Smooth muscle cell of the brain vasculature (primary cell): ENCODE data around the gene POLR2L.

Source experiments
- DNase-seq: peaks from one replicate; pipeline ENCODE4 v3.0.0-alpha.2; 2012; ENCODE audit warnings: low read depth, low spot score

Gene POLR2L

DNA sequence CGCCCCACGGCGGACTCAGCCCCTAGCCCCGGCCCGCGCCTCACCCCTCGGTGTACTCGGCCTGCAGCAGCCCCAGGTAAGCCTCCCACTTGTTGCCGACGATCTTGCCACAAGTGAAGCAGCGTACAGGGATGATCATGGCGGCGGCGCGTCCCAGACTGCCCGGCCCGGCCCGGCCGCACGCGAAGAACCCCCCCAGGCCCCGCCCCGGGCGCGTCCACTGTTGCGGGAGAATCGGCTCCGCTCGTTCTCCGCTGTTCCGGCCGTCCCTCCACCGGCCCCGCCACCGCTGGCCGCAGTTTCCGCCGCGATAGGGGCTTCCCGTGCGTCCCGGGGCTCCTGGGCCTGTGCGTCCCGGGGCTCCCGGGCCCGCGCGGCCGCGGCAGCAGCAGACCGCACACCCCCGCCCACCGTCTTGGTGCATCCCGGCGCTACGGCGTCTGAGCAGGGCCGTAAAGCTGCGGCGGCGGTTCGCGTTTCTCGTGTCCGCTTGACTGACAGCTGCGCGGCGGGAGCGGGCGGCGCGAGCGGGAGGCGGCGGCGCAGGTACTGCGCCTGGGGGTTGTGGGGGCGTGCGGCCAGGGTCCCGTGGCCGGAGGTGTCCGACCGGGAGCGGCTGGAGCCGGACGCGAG, at the start of gene POLR2L, which contains the start of gene TSPAN4:
TSS of gene POLR2L (minus strand) at position 160 of the 633 bp plus-strand sequence. CDS start at position 139, 21 bp downstream.
TSS of gene TSPAN4 (plus strand) at position 483 of the 633 bp plus-strand sequence. CDS start 7,453 bp downstream, outside the sequence.
- no peak for DNase-seq

DNA sequence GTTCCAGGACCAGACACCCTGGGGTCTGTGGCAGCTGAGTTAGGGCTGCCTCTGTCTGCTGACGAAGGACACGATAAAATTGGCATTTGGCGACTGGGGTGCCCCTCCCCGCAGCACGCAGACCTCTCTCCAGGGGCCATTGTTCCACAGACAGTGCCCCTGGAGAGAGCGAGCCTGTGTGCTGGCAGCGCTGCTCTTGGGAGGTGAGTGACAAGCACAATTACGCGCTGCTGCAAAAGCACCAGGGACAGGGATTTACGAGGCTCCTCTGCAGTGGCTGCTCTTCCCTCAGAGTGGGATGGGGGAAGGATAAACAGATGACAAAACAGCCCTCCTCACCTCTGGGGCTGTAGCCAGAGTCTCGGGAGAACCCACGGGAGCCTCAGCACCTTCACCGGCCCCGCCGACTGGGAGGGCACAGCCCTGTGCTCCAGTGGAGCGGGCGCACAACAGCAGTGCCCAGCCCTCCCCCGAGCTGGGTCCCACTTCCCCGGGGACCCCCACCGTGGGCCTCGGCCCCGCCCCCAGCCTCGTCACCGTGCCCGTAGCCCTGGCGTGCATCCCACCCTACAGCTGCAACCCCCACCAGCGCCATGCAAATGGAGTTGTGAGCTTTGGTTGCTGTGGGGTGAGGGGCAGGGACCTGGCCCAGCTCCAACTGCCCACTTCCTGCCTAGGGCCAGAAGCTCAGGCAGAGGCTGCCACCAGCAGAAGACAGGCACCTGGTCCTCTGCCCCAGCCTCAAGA, 48.6 kb upstream of the POLR2L start:
- no peak for DNase-seq

DNA sequence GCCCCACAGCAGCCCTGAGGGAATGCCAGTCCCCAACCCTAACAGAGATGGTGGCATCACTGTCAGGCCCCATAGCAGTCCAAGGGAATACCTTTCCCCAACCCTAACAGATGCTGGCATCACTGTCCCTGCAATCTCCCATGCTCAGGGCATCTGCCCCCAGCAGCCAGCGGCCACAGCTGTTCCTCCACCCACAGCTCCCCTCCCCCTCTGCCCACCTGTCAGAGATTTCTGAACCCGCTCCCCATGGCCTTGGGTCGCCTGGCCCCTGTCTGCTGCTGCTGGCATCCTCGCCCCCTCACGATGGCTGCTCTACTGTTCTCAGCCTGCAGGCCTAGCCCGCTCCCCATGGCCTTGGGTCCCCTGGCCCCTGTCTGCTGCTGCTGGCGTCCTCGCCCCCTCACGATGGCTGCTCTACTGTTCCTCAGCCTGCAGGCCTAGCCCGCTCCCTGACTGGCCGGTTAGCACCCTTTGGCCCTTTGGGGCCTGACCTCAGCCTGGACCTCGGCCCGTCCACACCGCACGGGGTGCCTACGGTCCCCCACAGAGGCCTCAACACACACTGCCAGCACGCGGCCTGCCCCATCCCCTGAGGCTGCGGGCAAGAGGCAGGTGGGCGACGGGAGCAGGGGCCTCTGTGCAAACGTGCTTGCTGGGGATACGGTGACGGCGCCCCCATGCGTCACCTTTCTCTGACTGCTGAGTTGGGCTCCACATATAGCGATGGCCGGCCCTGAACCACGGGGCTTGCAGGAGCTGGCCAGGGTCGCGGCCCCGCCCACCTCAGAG, 47.6 kb upstream of the POLR2L start:
- DNase-seq = no peak

DNA sequence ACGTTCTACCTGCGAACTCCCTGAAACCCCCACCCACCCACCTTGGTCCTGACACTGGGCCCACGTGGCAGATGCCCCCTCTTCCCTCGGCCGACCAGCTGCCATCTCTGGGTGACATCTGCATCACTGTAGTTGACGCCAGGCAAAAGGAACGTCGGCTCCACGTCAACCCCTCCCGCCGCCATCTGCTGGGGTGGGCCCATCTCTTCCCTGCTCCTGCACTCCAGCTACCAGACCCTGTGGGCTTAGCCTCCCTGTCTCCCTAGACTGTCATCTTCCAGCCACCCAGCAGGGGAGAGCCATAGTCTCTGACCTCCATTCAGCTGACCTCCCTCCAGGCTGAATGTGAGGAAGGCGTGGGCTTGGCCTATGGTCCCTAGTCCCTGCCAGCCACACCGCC, 46.9 kb upstream of the POLR2L start:
- no peak for DNase-seq

DNA sequence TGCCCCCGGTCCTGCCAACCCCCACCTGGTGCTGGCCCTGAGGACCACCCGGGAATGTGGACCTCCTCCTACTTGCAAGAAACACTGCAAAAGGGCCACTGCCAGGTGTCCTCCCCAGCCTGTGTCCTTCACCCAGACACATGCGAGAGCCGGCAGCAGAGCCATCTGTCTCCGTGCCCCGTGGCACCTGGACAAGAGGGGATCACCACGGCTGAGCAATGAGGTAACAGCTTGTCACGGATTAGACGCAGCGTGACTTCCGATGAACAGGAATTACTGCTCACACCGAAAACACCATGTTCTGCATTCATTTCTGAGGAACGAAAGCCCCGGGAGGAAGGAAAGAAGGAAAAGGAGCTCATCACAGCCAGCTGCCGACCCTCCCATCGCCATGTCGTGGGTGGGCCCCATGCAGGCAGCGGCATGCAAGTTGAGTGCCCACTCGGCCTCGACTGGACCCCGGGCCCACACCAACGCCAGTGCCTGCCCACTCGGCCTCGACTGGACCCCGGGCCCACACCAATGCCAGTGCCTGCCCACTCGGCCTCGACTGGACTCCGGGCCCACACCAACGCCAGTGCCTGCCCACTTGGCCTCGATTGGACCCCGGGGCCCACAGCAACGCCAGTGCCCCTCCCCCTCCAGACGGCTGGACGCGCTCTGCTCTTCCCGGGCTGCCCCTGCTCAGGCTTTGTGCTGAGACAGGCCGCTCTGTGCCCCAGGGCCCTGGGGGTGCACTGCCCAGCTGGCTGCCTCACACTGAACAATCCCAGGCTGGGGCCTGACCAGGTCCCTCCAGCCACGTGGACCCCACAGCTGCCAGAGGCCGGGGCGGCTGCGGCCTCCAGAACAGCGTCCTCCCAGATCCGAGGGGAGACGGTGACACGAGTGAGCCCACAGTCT, 46.2 kb upstream of the POLR2L start:
- DNase-seq = no peak

DNA sequence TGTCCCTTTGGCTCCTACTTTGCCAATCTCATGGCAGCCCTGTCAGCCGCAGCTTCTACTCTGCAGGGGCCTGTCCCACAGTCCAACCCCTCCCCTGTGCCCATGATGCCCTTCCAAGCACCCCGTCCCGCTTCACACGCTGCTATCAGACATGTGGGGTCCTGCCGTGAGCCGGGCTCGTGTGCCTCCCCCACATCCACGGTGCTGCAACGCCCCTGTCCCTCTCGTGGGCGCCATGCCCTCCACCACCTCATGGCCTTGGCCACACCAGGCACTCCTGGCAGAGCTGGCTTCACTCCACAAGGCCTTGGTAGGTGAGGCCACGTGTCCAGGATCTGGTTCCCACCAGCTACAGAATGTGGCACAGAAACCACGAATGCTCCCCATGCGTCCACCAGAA, 45.3 kb upstream of the POLR2L start:
- DNase-seq = no peak

DNA sequence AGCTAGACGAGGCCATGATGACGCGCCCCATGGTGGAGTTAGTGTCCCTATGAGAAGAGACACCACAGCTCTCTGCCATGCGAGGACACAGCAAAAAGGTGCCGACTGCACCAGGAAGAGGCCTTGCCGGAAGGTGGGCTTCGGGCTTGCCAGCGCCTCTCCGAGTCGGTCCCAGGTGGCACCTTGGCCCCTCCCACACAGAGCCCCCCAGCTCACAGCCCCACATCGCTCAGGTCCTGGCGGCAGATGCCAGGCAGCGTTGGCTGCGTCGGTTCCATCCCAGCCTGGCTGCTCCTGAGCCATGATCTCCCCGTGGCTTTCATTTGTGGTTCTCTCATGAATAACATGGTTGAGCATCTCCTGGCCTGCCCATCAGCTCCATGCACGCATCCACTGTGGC, 44.2 kb upstream of the POLR2L start:
- DNase-seq = no peak

DNA sequence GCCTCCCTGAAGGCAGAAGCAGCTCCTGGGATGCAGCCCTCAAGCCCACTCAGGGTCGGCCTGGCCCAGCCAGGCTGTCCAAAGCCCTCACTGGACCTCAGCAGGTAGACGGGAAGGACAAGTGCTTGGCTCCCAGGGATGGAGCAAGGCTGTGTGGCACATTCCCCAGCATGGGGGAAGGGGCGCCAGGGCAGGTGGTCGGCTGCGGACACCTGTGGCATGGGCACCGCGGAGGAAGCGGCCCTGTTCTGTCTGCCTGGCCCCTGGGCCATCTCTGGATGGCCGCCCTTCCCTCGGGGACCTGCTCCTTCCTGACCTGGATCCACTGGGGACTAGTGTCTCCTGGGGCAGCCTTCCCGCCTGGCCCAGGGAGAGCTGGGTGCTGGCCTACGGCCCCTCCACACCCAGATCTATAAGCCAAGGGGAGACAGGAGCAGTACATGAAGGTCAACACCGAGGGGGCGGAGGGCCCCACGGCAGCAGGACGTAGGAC, 42.3 kb upstream of the POLR2L start:
- DNase-seq = no peak

DNA sequence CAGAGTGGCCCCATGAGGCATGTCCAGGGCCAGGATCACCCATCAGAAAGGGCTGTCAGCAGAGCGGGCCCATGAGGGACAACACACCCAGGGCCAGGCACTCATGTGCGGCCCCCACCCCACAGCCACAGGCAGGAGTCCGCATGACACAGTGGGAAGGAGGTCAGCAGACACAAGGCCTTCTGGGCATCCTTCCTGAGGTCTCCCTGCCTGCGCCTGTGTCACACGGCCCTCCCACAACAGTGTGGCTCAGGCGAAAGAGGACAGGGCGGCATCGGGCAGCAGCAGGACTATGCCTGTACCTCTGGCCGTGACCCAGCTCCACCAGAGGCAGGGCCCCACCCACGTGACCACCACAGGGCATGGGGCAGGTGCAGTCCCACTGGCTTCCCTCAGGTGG, 41.2 kb upstream of the POLR2L start:
- DNase-seq = no peak

DNA sequence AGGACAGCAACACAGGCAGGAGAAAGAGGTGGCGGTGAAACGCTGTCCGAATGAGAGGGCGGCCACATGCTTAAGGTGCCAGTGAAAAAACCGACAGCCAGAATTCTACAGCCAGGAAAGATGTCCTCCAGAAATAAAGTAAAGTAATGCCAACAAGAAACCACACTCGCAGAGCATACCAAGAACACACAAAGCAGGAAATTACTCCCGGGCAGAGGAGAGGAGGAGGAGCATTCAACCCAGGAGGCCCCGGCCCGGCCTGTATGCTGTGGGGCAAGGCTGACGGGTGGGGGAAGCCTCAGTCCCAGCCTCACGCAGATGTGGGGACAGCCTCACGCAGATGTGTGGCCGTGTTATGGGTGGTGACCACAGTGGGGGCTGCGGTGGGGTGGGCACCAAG, 40.3 kb upstream of the POLR2L start:
- no peak for DNase-seq

DNA sequence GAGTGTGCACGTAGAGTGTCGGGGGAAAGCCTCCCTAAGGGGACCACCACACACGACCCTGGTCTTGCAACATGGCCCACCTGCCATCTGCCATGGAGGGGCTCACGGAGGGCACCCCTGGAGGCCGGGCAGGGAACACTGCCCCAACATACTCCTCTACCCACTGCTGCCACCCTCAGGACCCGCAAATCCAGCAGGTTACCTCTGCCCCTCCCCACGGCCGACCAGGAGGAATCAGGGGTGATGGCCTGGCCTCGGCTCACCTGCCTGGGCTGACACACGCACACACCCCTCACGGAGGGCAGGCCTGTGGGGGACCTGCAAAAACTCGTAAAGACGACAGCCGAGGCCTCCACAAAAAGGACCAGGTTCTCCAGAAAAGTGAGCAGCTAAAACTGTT, 38.1 kb upstream of the POLR2L start:
- no peak for DNase-seq

DNA sequence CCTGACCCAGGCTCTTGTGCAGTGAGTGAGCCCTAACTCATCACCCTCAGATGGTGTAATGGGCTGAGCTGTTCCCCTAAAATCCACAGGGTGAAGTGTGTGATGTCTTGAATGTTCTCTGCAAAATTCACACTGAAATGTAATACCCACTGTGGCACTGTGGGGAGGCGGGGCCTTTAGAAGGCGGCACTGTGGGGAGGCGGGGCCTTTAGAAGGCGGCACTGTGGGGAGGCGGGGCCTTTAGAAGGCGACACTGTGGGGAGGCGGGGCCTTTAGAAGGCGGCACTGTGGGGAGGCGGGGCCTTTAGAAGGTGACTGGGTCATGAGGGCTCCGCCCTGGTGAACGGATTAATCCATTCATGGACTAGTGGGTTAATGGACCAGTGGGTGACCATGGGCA, 35.2 kb upstream of the POLR2L start:
- no peak for DNase-seq

DNA sequence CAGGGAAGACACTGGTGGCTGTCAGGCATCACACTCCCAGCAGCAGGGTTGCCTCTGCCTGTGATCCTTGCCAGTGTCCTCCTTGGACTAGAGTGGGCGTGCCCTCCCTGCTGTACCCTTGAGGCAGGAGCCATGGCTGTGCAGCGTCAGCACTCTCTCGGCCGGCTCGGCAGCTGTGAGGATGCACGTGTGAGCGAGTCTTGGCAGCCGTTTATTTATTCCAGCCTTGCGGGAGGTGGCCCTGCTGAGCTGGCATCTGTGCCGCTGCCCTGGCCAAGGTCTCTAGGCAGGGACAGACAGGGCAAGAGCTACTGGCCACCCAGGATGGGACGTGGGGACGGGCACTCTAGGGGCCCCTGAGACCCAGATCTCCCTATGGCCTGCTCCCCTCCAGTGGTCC, 34.2 kb upstream of the POLR2L start:
- DNase-seq = peak; percentile 23

DNA sequence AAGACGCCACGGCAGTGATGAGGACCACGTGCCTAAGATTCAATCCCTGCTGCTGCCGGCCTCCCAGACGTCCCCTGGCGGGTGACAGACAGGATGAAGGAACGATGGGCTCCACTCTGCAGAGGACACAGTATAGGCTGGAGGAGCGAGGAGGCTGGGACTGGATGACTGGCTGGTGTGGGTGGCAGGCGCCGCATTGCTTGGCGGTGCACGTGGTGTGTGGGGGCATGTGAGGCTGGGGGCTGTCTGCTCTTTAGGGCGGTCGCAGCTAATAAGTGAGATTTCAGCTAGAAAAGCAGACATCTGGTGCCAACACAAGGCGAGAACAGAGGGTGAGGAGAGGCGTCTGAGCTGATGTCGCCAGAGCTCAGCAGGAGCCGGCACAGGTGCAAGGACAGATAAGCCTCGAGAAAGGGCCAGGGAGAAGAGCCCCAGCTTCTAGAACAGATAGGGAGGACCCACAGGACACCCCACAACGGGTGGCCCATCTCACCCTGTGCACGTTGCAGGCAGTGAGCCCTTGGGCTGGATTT, 33.5 kb upstream of the POLR2L start:
- DNase-seq = no peak

DNA sequence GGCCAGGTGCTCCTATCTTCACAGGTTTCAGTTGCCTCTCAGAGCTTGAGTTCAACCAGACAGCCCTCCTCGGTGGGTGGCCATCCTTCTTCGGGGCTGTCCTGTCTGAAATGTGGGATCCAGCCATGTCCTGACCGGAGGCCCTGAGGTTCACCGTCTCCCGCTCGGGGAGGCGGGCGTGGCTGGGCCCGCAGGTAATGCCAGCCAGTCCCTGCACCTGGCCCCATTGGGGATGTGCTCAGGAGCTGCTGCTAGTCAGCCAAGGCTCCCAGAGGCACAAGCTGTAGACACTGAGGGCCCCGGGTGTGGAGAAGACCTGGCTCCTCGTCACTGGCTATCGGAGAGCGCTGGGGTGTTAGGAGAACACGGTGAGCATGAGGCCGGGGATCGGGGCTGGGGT, 32.9 kb upstream of the POLR2L start:
- no peak for DNase-seq

DNA sequence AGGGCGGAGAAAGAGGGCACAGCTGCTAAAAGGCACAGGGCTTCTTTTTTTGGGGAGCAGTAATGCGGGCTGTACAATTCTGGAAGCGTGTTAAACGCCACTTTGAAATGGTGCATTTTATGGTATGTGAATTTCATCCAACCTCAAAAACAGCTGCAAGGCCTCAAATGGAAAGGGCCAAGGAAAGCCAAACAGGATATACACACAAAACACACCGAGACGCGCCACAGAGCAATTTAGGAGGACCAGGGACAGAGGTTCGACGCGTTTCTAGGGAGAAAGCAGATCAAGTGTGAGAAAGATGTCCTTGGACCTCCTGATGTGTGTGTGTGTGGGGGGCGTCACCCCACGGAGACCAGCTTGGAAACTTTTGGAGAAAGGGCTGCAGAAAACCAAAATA, 31.4 kb upstream of the POLR2L start:
- no peak for DNase-seq

DNA sequence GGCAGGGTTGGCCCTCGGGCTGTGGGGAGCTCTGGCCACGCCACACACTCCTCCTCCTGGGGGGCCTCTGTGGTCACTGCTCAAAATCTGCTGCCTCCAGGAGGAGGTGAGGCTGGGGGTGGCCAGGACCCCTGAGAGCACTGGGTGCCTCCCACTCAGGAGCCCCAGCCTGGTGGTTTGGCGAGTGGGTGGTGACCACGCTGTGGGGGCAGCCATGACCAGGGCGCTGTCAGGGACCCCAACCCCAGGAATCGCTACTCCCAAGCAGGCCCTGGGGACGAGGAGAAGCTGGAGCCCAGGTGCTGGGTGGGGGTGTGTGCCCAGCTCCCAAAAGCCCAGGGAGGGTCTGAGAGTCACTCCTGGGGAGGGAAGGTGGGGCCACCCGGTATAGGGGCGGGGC, 30.5 kb upstream of the POLR2L start:
- DNase-seq = no peak

DNA sequence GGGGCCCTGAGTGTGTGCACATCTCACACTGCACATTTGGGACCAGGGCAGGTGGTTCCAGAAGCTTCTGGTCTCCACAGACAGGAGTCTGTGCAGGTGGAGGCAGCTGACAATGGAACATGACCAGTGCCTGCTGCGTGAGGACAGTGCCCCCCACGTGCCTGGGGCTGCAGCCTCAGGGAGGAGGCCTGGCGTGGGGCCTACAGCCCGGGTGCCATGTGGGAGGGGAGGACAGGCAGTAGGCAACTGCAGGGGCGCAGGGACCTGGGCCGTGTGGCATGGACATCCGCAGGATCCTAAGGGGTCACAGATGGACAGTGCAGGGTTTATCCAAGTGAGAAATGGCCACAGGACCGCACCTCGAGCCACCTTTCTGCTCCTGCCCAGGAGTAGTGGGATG, 29.1 kb upstream of the POLR2L start:
- no peak for DNase-seq

DNA sequence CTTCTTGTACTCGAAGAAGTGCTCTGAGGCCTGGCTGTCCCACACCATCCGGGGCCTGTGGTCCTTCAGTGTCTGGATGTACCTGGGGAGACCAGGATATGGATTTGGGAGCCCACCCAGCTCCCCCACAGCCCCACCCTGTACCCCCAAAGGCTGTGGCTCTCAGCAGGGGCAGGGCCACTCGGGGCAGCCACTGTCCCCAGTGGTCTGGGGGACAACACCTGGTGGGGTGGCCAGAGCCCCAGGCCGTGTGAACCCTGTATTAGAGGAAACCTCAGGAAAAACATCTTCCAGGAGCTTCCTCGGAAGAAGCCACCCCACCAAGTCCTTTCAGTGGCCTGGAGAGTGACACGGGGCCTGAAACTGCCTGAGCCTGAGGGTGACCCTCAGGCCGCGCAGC, 28.1 kb upstream of the POLR2L start:
- no peak for DNase-seq

DNA sequence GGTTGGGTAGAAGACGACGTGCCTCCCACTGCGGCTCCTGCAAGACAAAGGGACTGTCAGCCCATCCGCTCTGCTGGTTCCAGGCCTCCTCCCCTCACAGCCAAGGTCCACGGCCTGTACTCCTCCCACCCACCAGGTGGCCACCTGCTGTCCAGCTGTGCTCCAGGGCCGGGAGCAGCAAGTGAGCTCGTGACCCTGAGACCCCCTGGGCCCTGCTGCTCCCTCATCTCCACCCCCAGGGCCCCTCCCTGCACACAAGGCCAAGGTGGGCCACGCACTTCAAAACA, 27.7 kb upstream of the POLR2L start:
- no peak for DNase-seq

DNA sequence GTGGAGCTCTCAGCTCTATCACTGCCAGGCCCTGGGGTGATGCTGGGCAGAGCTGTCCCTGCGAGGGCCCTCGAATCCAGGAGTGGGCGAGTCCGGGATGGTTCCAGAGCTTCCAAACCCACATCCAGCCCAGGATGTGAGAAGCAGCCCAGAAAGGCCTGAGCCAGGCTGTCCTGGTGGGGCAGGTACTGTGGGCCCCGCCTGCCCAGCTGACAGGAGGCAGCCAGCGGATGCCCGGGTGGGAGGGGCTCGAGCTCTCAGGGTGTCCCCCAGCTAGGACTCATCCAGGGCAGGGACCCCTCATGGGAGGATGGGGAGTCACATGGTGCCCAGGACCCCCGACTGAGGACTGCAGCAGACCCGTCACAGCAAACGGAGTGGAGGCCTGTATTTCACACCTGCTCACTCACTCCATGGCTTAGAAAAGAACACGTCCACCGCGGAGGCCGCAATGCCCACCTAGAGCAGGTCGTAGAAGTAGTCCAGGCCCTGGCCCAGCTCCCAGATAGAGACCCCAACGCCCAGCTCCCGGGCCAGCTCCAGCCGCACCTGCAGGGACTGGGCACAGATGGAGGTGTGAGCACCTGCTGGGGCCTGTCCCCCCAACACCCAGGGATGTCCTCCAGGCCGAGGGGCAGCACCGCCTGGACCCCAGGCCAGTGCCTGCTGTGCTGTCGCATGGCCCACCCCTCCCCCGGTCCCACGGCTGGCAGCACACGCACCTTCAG, 27.2 kb upstream of the POLR2L start:
- no peak for DNase-seq
